GM18951 (cell line): ENCODE data around the gene ELFN2.

ENCODE experiments used
- POLR2A ChIP-seq: IDR thresholded peaks from 4 replicates; pipeline ENCODE4 v1.6.1; 2011; ENCODE audit warnings: mild to moderate bottlenecking; ENCODE audit not compliant: insufficient read length, insufficient read depth; ENCODE audit errors: extremely low read depth
- in situ Hi-C: fragments of 300-500 bp; cut with MboI; formaldehyde crosslinking; loops from one replicate; pipeline ENCODE4 v1.12.0; 2022; ENCODE audit warnings: low sequenced_read_pairs, mixed read lengths, inconsistent platforms; ENCODE audit not compliant: unreplicated experiment

ELFN2 gene

DNA sequence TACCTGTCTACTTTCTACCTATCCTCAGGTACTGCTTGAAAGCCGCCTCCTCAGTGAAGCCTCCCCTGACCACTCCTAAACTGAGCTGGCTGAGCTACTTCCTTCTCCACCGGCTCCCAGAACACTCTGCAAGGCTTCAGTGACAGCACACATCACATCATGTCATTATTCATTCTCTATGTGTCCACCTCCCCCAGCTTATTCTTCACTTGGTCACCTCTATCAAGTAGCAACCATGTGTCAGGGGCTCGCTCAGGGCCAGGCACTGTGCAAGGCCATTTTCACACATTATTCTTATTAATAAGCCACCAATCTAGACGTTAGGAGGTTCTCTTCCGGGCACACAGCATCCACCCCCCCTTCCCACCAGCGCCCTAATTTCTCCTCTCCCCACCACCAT lies 3.7 kb upstream of the ELFN2 start:
- in situ Hi-C loops = loop anchor here (10.0 kb wide), 1 partner anchor 116 kb away; no protein-coding TSS in a partner anchor

GRCh38 chr22:37428649-37429586 lies 1.6 kb upstream of the ELFN2 start:
- no peak for TF ChIP-seq POLR2A
- in situ Hi-C loops = no loop called here

More for the DNA sequence above, 3.7 kb upstream of the ELFN2 start:
- no peak for TF ChIP-seq POLR2A

DNA sequence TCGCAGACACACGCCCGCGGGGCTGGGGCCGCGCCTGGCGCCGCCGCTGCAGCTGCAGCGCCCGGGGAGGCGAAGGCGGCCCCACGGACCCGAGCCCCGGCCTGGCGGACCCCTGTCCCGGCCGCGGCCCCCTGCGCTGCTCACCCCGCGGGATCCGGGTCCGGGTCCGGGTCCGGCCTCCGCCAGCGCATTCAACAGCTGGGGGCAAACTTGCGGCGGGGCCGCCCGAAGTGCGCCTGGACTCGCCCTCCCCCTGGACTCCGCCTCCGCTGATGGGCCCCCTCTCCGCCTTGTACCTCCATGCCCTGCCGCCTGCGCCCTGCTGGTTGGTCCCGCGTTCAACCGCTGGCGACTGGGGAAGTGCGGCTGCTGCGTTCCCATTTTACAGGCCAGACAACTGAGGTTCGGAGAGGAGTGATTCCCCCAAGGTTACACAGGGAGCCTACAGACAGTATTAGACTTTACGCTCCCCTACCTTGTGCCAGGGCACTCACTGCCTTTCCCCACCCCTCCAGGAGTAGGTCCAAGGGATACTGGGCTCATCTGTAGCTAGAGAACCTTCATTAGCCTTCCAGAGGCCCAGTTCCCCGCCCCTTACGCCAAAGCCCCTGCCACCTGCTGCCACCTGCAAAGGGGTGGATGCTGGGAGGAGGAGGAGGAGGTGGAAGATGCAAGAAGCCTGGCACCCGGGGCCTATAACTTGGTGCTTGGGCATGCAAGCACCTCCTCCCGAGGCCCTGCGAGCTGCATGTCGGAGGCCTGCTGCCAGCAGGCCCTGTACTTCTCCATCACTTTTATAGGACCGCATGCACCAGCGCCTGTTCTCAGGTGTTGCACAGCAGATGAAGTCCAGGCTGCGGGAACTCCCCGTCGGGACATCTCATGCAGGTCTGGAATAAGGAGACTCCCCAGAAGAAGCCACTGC lies 694 bp upstream of the ELFN2 start:
- TF ChIP-seq POLR2A = no peak
- in situ Hi-C loops = no loop called here

DNA sequence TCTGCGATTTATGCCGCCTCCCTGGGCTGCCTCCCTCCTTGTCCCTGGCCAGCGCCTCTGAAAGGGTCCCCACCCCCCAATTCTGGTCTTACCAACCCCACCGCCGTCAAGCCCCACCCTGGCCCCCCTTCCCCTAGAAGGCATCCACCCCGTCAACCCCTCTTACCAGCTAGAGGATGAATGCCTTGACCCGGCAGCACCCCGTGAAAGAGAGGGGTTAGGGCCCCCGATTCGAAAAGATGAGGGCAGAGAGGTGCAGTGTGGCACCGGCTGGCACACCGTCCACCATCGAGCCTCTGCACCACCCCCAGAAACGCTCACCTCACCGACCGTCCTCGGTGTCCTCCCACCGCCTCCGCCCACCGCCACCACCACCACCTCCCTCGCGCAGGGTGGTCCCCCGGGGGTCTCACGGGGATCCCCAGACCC lies 559 bp downstream of the ELFN2 start:
- in situ Hi-C loops = no loop called here
- no peak for TF ChIP-seq POLR2A

GRCh38 chr22:37425800-37426705 lies 1.2 kb downstream of the ELFN2 start:
- in situ Hi-C loops = no loop called here
- TF ChIP-seq POLR2A = no peak

GRCh38 chr22:37425369-37425768 lies 1.9 kb downstream of the ELFN2 start:
- in situ Hi-C loops = no loop called here
- no peak for TF ChIP-seq POLR2A

DNA sequence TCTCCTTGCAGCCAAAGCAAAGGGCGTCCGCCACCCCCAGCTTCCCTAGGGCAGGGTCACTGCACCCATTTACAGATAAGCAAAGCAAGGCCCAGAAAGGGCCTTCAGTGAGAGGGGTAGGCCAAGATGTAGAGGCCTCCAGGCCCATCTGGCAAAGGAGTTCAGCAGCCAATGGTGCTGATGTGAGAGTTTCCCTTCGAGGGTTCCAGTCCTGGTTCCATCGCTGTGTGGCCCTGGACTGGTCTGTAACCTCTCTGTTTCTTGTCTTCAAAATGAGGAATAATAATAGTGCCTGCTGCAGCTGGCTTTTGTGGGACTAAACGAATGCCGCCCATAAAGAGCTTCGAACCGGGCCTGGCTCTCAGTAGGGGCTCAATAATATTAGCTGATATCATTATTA lies 4.0 kb downstream of the ELFN2 start:
- TF ChIP-seq POLR2A = no peak
- in situ Hi-C loops = no loop called here

DNA sequence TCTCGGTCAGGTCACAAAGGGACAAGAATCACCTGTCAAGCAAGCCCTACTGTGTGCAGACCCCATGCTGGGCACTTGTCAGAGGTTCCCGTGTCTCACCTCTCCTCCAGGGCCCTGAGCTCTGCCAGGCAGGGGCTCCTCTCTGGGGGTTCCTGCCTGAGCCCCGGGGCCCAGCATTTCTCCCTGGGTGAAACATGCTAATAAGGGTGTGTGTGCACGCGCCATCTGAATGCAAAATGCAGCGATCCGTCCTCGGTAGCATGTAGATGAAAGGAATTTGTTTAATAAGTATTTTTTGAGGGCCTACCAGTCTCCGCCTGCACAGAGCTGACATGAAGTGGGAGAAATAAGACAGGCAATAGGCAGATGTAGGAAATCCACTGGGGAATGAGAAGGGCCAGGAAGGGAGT lies 5.8 kb downstream of the ELFN2 start:
- no peak for TF ChIP-seq POLR2A
- in situ Hi-C loops = no loop called here

GRCh38 chr22:37420686-37421467 lies 6.4 kb downstream of the ELFN2 start:
- TF ChIP-seq POLR2A = no peak
- in situ Hi-C loops = no loop called here

DNA sequence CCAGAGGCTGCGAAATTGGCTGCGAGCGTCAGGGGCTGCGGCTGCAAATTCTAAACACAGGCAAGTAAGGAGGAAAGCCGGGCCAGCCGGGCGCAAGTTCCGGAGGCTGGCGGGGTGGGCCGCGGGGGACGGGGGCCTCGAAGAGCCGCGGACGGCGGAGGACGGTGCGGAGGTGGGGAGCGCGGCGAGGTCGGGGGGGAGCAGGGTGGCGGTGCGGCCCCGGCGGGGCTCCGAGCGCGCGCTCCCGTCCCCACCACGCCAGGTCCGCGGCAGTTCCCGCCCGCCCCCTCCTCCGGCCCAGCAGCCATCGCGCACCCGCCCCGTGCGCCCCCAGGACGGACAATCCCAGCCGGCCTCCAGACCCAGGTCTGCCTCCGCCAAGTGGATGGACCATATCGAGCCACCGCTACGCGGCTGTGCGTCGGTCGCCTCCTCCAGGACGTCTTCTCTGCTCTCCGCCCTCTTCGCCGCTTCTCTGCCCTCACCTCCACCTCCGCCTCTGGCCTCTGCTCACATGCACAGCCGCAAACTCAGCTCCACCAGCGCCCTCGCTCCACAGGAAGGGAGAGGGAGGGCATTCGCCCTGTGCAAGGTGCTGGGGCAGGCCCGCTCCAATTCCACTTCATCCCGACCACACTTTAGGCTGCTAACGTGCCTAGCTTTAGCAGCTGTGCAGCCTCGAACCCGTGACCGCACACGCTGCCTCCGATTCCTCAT lies 7.2 kb downstream of the ELFN2 start:
- TF ChIP-seq POLR2A = no peak
- in situ Hi-C loops = no loop called here

DNA sequence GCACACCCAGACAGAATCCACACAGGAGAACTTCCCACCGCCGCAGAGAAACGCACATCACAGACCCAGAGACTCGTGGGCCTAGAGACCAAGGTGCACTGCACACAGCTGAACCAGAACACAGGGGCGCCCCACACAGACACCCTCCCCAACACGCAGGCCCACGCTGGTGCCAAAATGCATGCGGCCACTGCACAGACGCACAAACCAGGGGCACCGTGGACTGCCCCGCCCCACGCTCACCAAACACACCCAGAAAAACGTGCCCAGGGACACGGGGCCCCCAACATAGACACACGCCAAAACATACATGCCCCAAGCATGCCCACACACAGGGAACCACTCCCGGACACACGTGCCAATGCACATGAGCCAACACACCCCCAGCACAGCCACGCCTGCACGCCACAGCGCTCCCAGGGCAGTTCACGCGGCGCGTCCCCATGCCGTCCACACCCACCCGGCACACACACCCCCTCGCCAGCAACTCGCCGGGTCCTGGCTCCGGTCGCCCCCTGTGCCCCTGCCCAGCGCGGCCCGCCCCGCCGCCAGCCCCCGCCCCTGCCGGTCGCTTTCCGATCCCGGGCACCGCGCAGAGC lies 7.8 kb downstream of the ELFN2 start:
- TF ChIP-seq POLR2A = no peak
- in situ Hi-C loops = no loop called here
